Limb (tissue), 2 donors: ENCODE results near the gene PTPN9.
A peak's percentile ranks its signal among the peaks of the same experiment; 100 is the strongest.
"Not testable (repeated sequence)": the region's sequence is repeated elsewhere in the genome, so short reads cannot be mapped to it uniquely, and the experiment has no call there.

Experiments used
- DNase-seq, 2 donors: peaks; one replicate each; pipeline ENCODE4 v3.0.0-alpha.2; 2016; ENCODE audit errors: extremely low spot score in 2 of 2

The PTPN9 gene

GRCh38 chr15:75583701-75584100, 4.6 kb upstream of the PTPN9 start:
- DNase-seq, result no peak

- not testable (repeated sequence) for DNase-seq
Observed at GRCh38 chr15:75582943-75583342, 3.8 kb upstream of the PTPN9 start.

GRCh38 chr15:75578173-75578947, 755 bp downstream of the PTPN9 start:
- peak in 1 of 2 donors; percentile 65 for DNase-seq

GRCh38 chr15:75577401-75578172, 1.5 kb downstream of the PTPN9 start:
- DNase-seq, result no peak

GRCh38 chr15:75573648-75574384, 5.3 kb downstream of the PTPN9 start:
- DNase-seq, result no peak

GRCh38 chr15:75570126-75570845, 8.8 kb downstream of the PTPN9 start:
- DNase-seq, result no peak

- no peak for DNase-seq
Observed at GRCh38 chr15:75565062-75565970, 13.8 kb downstream of the PTPN9 start.

GRCh38 chr15:75561888-75562287, 17.2 kb downstream of the PTPN9 start:
- DNase-seq, result no peak

GRCh38 chr15:75559360-75559759, 19.8 kb downstream of the PTPN9 start:
- not testable (repeated sequence) for DNase-seq

- not testable (repeated sequence) for DNase-seq
Observed at GRCh38 chr15:75558955-75559354, 20.2 kb downstream of the PTPN9 start.

GRCh38 chr15:75554717-75555116, 24.4 kb downstream of the PTPN9 start:
- no peak for DNase-seq

GRCh38 chr15:75553659-75554058, 25.5 kb downstream of the PTPN9 start:
- no peak for DNase-seq

- no peak for DNase-seq
Observed at GRCh38 chr15:75551091-75551490, 28.0 kb downstream of the PTPN9 start.

- DNase-seq, result no peak
Observed at GRCh38 chr15:75545064-75545463, 34.1 kb downstream of the PTPN9 start.

GRCh38 chr15:75544359-75544758, 34.8 kb downstream of the PTPN9 start:
- no peak for DNase-seq

GRCh38 chr15:75542949-75543545, 36.1 kb downstream of the PTPN9 start:
- DNase-seq, result not testable (repeated sequence)

GRCh38 chr15:75542386-75542797, 36.7 kb downstream of the PTPN9 start:
- no peak for DNase-seq

- no peak for DNase-seq
Observed at GRCh38 chr15:75538376-75538775, 40.7 kb downstream of the PTPN9 start.

- DNase-seq, result no peak
Observed at GRCh38 chr15:75533945-75534344, 45.2 kb downstream of the PTPN9 start.
